Hepatocyte (in vitro differentiated cells): Measurements from ENCODE around the gene ZNF597. TPM values are rescaled to one million over a fixed set of nuclear protein-coding genes. Genes with fewer than 3 reads are reported as not detected.

ENCODE experiments used
- DNase-seq: peaks from one replicate; pipeline ENCODE4 v3.0.0-alpha.2; 2016; ENCODE audit warnings: low spot score
- H2AFZ ChIP-seq: fragments of 200-600 bp; sonication (generic); 2 replicates; pipeline ENCODE4 v1.6.0; 2016; ENCODE audit warnings: antibody characterized with exemption, mild to moderate bottlenecking
- H3K27ac ChIP-seq: fragments of 200-600 bp; sonication (generic); 2 replicates; pipeline ENCODE4 v1.5.1; 2016; ENCODE audit warnings: mild to moderate bottlenecking
- H3K27me3 ChIP-seq: fragments of 200-600 bp; sonication (generic); 2 replicates; pipeline ENCODE4 v1.6.1; 2016
- H3K36me3 ChIP-seq: fragments of 200-600 bp; sonication (generic); replicated peaks from 2 replicates; pipeline ENCODE4 v1.5.1; 2016; ENCODE audit warnings: low read depth; ENCODE audit not compliant: insufficient read depth
- H3K4me1 ChIP-seq: fragments of 200-600 bp; sonication (generic); 2 replicates; pipeline ENCODE4 v1.5.1; 2016; ENCODE audit warnings: mild to moderate bottlenecking, moderate library complexity; ENCODE audit not compliant: insufficient read depth
- H3K4me2 ChIP-seq: fragments of 200-600 bp; sonication (generic); 2 replicates; pipeline ENCODE4 v1.6.0; 2016
- H3K4me3 ChIP-seq: fragments of 200-600 bp; sonication (generic); 2 replicates; pipeline ENCODE4 v1.5.1; 2016; ENCODE audit warnings: mild to moderate bottlenecking
- H3K79me2 ChIP-seq: fragments of 200-600 bp; sonication (generic); 2 replicates; pipeline ENCODE4 v1.6.0; 2017; ENCODE audit warnings: mild to moderate bottlenecking
- H3K9me2 ChIP-seq: fragments of 200-600 bp; sonication (generic); replicated peaks from 2 replicates; pipeline ENCODE4 v1.6.0; 2017; ENCODE audit warnings: mild to moderate bottlenecking; ENCODE audit not compliant: insufficient read depth
- H3K9me3 ChIP-seq: fragments of 200-600 bp; sonication (generic); 2 replicates; pipeline ENCODE4 v1.5.1; 2016; ENCODE audit warnings: low read depth, mild to moderate bottlenecking
- H4K20me1 ChIP-seq: fragments of 200-600 bp; sonication (generic); 2 replicates; pipeline ENCODE4 v1.6.0; 2016; ENCODE audit warnings: mild to moderate bottlenecking; ENCODE audit not compliant: insufficient read depth, poor library complexity, severe bottlenecking
- EZH2 ChIP-seq: fragments of 200-600 bp; sonication (generic); IDR thresholded peaks from 2 replicates; pipeline ENCODE4 v1.6.1; 2016; ENCODE audit warnings: antibody characterized with exemption, mild to moderate bottlenecking, borderline replicate concordance
- EZH2phosphoT487 ChIP-seq: fragments of 200-600 bp; sonication (generic); IDR thresholded peaks from one replicate; pipeline ENCODE4 v1.6.1; 2018; ENCODE audit warnings: antibody characterized with exemption, mild to moderate bottlenecking, low read depth, moderate library complexity; ENCODE audit not compliant: unreplicated experiment, severe bottlenecking
- WGBS: methylation state at CpG from one replicate; pipeline ENCODE4 v1.1.6; 2016; ENCODE audit warnings: low lambda C conversion rate; ENCODE audit errors: missing lambda C conversion rate; 5-methylcytosine and 5-hydroxymethylcytosine counted together
- polyA plus RNA-seq: library from polyadenylated mRNA; unstranded; fragments of >200 nt; fragmentation: Nextera tagmentation; extraction: Ambion mirVana; gene quantifications from 2 replicates; pipeline ENCODE4 v1.2.1, GENCODE V29; 2016
- total RNA-seq: library from RNA; depleted of rRNA; stranded (reverse); fragments of >200 nt; gene quantifications from 2 replicates; pipeline ENCODE4 v1.2.3, GENCODE V29; 2014
- TF ChIP-seq, protein P1 (sequence below): fragments of 200-600 bp; sonication (generic); IDR thresholded peaks from 2 replicates; pipeline ENCODE4 v1.5.1; 2016; ENCODE audit warnings: antibody characterized with exemption, mild to moderate bottlenecking; ENCODE audit not compliant: poor library complexity

ZNF597 gene
- total and polyA plus RNA-seq, 2 experiments from 2014 or later, result 2.1 to 4.0 TPM

DNA sequence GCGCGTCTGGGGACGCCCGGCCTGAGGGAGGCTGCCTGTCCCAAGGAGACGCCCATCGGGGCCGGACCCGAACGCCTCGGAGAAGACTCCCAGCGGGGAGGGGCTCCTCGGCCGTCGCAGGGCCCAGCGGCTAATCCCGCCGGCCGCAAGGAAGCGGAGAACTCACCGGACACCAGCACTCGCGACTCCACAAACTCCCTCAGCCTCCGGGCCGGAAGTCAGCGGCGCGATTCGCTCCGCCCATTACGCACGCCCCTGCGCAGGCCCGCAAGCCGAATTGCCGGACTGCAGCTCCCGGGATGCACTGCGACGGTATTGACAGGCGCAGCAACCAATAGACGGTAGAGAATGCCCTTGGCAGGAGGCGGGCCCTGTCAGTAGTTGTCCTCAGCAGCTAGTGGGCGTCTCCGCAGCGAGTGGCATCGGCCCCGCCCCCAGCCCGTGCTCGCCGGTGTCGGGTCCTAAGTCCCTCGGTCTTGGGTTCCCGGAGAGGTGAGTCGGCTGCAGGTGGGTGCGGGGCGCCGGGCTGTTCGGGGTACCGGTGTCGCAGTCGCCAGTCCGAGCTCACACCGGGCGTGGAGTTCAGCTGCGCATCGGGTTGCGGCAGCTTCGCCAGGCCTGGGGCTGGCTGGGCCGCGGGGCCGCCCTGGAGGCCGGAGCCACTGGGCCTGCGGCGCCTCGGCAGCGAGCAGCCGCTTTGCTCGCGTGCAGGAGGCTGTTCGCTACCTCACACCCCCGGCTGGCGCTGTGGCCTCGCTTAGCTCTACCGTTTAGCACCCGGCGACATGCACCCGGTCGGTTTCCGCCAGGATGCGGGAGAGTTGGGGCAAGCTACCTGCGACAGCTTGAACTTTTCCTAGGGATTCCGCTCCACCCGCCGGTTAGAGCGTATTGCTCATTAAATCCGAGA is 42.3 kb downstream of the ZNF597 start, which contains the start of the genes ZNF174 and ZSCAN32:
Gene ZNF174, plus strand, starts transcription at position 437 of the 910 bp plus-strand sequence. CDS start 790 bp downstream, outside the sequence.
Gene ZSCAN32, minus strand, starts transcription at position 226 of the 910 bp plus-strand sequence. CDS start 3,447 bp downstream, outside the sequence.
- Histone ChIP-seq H3K9me3 (peaks cover 21% of the 10 kb centered on the region), H3K79me2 (peaks cover 49% of the 10 kb centered on the region), H3K36me3 (peaks cover 4% of the 10 kb centered on the region), H4K20me1 (no peaks in the 10 kb centered on the region), H3K27ac (peak within 1 kb of the TSS; percentile 81), H3K4me2 (peak within 1 kb of the TSS; percentile 91), H3K9me2 (no peaks in the 10 kb centered on the region), H3K4me3 (peak within 1 kb of the TSS; percentile 65), H2AFZ (peak within 1 kb of the TSS; percentile 86), H3K4me1 (peaks cover 6% of the 10 kb centered on the region), H3K27me3 (no peaks in the 10 kb centered on the region)
- DNase-seq, result peak; percentile 99
- TF ChIP-seq EZH2phosphoT487, result no peak
- TF ChIP-seq, protein P1, sequence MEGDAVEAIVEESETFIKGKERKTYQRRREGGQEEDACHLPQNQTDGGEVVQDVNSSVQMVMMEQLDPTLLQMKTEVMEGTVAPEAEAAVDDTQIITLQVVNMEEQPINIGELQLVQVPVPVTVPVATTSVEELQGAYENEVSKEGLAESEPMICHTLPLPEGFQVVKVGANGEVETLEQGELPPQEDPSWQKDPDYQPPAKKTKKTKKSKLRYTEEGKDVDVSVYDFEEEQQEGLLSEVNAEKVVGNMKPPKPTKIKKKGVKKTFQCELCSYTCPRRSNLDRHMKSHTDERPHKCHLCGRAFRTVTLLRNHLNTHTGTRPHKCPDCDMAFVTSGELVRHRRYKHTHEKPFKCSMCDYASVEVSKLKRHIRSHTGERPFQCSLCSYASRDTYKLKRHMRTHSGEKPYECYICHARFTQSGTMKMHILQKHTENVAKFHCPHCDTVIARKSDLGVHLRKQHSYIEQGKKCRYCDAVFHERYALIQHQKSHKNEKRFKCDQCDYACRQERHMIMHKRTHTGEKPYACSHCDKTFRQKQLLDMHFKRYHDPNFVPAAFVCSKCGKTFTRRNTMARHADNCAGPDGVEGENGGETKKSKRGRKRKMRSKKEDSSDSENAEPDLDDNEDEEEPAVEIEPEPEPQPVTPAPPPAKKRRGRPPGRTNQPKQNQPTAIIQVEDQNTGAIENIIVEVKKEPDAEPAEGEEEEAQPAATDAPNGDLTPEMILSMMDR, result peak; percentile 9
- under 1% methylated on average over 92 of the region's 95 CpGs for WGBS

DNA sequence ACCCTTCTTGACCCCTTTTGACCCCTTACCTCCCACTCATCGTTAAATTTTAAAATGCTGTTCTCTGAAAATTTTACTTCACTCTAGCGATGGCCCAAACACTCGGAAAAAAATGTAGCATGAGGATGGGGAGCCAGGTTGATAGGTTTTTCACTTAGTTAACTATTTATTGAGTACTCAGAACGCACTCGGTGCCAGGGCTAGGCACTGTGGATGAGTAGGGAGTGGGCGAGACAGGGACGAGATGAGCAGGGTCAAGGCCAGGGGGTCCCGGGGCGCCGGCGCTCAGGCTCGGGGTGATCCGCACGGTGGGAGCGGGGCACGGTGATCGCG is 42.9 kb downstream of the ZNF597 start:
- WGBS, result 2% methylated on average over 15 of the region's 18 CpGs
- peak overlapping the region; percentile 79 for H3K27ac ChIP-seq
- H3K79me2 ChIP-seq, result peaks cover 52% of the 10 kb centered on the region
- peaks cover 6% of the 10 kb centered on the region for H3K4me1 ChIP-seq
- peak overlapping the region; percentile 65 for H3K4me3 ChIP-seq
- no peaks in the 10 kb centered on the region for H3K9me2 ChIP-seq
- TF ChIP-seq EZH2 (no peak), EZH2phosphoT487 (no peak)
- TF ChIP-seq, protein P1, result no peak
- H3K36me3 ChIP-seq, result peaks cover 4% of the 10 kb centered on the region
- peaks cover 15% of the 10 kb centered on the region for H3K9me3 ChIP-seq
- no peak for DNase-seq
- H4K20me1 ChIP-seq, result no peaks in the 10 kb centered on the region
- peak overlapping the region; percentile 88 for H3K4me2 ChIP-seq
- H2AFZ ChIP-seq, result peak overlapping the region; percentile 77
- no peaks in the 10 kb centered on the region for H3K27me3 ChIP-seq

DNA sequence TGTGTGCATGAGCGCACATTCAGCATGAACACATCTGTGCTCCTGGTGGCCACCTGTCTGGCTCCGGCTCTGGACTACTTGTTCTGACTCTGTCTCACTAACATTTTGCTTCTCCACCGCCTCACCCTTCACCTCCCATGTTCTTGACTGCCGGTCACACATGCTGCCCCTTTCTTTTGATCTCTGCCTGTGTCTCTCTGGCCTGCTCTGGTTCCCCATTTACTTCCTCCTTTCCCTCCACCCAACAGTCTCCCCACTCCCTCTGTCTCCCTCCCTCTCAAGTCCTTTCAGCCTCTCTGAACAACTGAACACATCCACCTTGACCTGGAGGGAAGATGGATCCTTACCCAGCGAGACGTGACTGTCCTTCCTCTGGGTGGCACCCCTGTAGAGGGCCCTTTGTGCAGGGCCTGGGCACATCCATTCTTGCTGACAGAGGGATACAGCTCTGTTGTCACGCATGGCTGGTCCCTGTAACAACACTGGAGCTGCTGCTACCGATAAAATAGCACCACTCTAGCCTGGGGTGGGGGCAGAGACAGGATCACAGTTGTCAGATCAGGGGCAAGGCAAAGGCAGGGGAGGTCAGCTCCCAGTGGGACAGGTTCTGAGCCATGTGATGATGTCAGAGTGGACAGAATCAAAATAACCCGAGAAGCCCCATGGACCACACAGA is 53.5 kb downstream of the ZNF597 start:
- Histone ChIP-seq H3K9me2 (no peaks in the 10 kb centered on the region), H3K4me2 (no peak overlapping the region), H4K20me1 (no peaks in the 10 kb centered on the region), H3K4me1 (no peaks in the 10 kb centered on the region), H3K79me2 (peaks cover 7% of the 10 kb centered on the region), H3K36me3 (peaks cover 14% of the 10 kb centered on the region), H2AFZ (no peak overlapping the region), H3K27me3 (no peaks in the 10 kb centered on the region), H3K4me3 (no peak overlapping the region), H3K9me3 (peaks cover 13% of the 10 kb centered on the region), H3K27ac (no peak overlapping the region)
- no peak for TF ChIP-seq EZH2phosphoT487
- TF ChIP-seq, protein P1, result no peak
- TF ChIP-seq EZH2, result no peak
- WGBS, result 90% methylated on average over 9 of the region's 9 CpGs
- DNase-seq, result no peak
